Measurements from ENCODE around the gene EIF4H. TPM values are rescaled to one million over a fixed set of nuclear protein-coding genes. Genes with fewer than 3 reads are reported as not detected.
"Not testable (repeated sequence)": the region's sequence is repeated elsewhere in the genome, so short reads cannot be mapped to it uniquely, and the experiment has no call there.

The EIF4H gene
- polyA plus RNA-seq, 1 donor, result 208 TPM

DNA sequence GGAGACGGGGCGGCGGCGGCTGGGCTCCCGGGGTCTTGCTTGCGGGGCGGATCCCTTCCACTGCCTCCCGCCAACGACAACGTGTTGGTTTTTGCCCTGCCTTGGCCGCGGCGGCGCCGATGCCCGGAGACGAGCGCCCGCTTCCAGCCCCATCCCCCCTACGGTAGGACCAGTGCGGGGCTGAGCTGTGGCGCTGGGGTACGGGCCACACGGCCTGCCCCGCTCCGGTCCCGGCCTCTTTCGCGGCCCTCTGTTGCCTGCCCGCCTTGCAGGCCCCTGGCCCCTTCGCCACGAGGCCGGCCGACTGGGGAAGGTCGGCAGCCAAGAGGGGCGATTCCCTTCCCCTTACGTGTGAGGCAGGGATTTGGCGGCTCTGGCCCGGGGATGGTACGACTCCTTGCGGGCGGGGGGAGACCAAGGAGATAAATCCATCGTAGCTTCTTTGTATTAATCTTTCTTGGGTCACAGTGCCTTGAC, 488 bp downstream of the EIF4H start:
- no peak for DNase-seq (ENCODE audit: low read depth)

DNA sequence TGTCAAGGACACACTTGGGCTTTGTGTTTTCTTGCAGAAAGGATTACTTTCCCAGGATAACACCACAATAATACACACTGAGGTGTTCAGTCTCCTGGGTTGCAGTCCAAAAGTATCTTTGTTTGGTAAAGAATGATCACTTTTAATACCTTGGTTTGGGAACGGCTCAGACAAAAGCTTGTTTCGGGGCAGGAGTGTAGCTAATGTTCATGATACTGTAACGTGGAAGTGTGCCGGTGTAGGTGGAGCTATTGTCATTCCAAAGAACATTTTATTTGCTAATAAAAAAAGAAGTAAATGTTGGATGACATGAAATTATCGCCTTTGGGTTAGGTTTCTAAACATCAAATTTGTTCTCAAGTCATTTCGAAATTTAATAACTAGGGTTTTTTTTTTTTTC, 1.2 kb downstream of the EIF4H start:
- no peak for DNase-seq (ENCODE audit: low read depth)

DNA sequence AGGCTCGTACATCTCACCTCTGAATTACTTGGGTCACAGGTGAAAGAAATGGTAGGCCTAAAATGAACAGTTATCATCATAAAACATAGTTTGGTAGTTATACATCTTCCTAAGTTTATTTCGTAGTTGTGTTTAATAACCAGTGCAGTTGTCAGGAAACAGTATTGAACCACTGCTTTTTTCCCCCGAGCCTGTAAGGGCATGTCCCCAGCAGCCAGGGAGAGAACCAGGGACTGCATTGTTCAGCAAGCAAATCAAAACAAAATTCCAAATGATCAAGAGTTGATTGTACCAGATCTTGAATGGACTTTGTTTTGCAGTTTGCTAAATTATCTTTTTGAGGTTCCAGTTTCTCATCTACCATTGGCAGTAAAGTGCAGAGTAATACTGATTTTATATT, 2.4 kb downstream of the EIF4H start:
- DNase-seq (ENCODE audit: low read depth), result no peak

DNA sequence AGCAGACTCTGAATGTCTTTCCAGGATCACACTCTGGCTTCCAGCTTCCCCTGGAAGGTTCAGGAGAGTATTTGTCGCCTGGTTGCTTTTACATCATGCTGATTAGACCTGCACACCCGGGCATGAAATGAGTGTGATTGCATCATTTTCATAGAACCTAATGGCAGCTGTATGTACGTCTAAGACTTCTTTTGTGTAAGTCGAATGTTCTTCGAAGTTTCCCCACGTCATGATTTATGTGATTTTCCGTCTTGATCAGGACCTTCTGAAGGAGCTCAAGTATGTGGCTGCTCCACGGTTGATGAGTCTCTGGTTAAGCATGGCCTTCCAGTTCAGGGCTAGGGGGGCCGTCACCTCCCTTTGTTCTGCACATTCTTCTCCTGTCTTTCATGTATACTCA, 4.5 kb downstream of the EIF4H start:
- no peak for DNase-seq (ENCODE audit: low read depth)

DNA sequence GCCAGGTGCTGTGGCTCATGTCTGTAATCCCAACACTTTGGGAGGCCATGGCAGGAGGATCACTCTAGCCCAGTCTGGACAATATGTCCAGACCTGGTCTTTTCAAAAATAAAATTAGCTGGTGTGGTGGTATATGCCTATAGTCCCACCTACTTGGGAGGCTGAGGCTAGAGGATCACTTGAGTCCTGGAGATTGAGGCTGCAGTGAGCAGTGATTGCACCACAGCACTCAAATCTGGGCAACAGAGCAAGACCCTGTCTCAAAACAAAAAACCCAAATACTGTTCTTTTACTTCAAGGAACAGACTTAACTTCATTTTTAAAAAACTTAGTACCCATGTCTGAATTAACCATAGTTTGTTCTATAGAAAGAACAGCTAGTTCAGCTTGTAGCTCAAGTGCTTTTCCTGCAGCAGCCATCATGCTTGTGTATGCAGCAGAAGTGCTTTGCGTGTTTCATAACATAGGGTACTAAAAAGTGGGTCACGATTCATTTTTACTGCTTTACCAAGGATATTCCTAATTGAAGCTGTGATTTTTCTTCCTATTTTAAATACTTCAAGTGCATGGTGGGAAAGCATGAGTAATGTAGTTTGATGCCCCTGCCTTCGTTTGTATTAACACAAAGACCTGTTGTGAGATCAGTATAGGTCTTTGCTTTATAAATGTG, 5.9 kb downstream of the EIF4H start:
- no peak for DNase-seq (ENCODE audit: low read depth)

DNA sequence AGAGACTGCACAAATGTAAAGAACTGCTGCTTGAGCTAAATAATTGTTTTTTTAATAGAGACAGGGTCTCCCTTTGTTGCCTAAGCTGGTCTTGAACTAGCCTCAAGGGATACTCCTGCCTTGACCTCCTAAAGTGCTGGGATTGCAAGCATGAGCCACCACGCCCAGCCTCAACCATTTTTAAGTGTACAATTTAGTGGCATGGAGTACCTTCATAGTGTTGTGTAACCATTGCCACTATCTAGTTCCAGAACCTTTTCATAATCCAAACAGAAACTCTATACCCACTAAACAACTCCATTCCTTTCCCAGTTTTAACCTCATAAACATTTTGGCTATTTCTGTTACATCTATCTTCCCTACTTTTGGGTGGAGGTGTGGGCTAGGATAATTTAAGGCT, 6.7 kb downstream of the EIF4H start:
- no peak for DNase-seq (ENCODE audit: low read depth)

DNA sequence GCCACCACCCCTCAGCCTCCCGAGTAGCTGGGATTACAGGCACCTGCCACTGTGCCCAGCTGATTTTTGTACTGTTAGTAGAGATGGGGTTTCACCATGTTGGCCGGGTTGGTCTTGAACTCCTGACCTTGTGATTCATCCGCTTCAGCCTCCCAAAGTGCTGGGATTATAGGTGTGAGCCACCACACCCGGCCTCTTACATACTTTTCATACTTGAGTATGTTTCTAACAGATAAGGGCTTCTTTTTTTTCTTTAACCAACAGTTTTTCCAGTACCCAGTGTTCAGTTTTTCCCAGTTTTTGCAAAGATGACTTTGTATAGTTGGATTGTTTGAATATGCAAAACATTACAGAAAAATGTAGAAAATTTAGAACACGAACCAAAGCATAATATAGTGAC, 7.7 kb downstream of the EIF4H start:
- DNase-seq (ENCODE audit: low read depth), result no peak

DNA sequence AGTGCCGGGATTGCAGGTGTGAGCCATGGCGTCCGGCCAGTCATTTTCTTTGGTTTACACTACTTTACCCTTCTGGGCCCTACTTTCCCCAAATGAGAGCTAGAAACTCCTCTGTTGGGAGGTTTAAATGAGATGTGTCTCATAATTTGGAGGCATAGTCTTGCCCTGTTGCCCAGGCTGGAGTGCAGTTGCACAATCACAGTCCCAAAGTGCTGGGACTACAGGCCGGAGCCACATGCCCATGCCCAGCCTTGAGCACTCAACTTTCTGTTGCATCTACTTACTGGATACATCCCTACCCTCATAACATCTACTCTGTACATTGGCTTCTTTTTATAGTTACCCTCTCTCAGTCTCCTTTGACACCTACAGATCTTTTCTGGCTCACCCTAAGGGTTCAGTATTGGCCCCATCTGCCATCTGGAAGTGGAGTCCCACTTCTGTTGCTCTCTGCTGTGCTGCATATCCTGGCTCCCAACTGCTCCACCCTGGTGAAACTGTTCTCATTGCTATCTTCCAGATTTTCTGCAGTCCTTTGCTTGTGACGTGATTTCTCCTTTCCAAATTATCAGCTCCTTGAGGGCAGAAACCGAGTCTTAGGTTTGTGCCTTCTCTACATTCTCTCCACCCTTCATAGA, 8.4 kb downstream of the EIF4H start:
- DNase-seq (ENCODE audit: low read depth), result no peak

DNA sequence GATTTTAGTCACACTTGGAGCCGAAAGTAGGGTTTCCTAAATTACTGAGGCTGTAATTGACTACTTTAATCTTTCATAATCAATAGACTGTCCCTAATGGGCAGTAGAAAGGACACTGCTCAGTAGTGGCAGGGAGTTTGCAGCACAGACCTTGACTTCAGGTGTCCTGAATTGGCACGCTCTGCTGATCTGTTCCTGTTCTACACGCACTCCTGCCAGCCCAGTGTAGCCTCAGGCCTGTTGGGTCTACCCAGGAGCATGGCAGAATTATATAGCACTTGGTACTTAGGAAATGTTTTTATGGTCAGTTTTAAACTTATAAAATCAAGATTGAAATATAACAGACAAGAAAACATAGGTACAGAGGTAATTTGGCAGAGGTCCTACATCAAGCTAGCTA, 9.0 kb downstream of the EIF4H start:
- DNase-seq (ENCODE audit: low read depth), result no peak

DNA sequence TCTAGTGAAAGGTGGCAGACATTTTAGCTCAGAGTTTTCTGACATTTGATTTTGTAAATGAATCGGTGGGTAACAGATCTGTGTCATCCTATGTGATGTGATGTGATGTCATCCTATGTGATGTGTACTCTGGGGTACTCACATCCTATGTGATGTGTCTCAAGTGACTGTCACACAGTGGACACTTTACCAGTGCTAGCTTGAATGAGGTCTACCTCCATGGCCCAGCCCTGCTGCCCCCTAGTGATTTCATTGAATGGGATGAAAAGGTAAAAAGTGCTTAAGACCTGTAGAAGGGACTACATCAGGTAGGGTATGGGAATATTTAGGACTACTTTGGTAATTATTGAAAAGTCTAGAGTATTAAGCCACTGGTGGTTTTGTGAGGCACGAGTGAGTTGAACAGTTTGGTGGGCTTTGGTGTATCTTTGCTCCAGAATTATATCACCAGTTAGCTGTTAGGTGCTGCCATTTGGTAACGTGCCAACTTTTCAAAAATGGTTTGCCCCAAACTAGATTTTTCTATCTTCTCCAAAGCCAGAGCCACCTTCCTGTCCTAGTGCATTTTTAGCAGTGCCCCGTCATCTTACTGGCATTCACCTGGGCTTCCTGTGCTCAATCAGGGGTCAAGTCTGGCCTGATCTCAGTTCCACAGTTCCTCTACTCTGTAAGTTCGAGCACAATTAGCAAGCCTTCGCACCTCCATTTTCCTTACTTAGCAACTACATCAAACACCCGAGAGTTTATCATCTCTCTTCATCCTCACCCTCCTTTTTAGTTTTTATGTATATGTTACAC, 9.7 kb downstream of the EIF4H start:
- no peak for DNase-seq (ENCODE audit: low read depth)

DNA sequence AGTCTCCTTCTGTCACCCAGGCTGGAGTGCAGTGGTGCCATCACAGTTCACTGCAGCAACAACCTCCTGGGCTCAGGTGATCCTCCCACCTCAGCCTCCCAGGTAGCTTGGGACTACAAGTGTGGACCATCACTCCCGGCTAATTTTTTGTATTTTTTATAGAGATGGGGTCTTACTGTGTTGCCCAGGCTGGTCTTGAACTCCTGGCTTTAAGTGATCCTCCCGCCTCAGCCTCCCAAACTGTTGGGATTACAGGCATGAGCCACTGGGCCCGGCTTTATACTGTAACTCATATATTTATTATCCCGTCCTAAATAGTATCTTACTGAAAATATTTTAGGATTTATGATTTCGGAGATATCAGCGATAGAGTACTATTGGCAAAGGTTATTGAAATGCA, 10.9 kb downstream of the EIF4H start:
- no peak for DNase-seq (ENCODE audit: low read depth)

DNA sequence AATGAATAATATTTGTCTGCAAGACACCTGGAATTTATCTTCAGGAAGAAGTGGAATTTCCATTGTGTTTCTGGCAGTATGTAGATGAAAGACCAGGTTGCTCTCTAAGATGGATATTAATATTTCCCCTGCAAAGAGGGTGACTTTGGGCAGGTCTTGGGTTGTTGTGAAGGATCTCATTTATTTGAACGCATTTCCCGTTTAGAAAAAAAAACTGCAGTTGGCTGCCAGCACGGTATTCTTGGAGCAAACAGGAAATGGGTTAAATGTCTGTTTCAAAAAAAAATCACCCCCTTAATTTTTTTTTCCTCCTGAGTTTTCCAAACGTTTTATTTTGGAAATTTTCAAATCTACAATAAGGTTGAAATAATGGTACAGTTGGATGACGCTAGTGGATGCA, 11.5 kb downstream of the EIF4H start:
- DNase-seq (ENCODE audit: low read depth), result no peak

DNA sequence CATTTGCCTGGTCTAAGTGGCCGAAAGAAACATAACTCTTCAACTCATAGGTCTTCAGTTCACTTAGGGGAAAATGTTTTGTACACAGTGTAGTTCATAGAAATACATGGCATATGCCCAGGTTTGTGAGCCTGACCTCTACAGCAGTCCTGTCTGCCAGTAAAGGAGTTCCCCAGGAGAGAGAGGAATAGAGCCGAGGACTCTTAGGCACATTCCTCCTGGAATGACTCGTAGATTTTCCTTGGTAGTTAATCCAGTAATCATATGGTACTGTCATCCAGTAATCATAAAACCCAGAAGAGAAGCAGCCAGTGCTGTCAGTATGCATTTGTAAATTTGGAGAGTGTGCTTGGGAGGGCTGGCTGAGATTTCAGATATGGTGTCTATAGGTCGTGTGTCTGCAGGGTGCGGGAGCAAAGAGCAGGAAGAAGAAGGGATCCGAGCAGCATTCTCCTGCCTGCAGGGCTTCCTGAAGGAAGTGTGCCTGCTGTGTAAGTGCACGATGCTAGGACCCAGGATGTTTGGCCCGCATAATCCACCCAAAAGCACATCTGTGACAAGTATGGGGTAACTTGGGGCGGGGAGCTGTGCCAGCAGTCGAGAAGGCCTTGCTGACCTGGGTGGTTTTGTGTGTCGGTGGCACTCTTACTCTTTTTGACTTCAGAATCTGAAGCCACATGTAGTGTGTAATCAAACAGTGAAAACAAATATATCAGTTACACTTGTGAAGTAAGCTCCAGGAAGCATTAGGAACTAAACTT, 13.9 kb downstream of the EIF4H start:
- no peak for DNase-seq (ENCODE audit: low read depth)

DNA sequence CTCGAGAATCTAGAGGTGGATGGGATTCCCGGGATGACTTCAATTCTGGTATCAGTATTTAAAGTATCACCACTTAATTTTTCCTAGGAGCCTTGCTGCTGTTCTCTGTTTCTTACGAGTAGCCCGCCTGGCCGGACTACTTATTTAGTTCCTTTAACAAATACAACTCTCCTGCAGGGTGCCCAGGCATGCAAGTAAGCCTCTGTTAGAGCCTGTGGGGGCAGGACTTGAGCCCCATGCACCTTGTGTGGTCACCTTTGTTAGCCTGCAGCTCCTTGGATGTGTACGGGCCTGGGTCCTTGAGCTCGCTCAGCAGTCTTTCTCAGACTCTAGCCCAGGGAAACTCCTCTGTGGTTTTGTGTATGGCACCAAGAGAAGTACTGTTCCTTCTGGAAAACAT, 16.1 kb downstream of the EIF4H start:
- DNase-seq (ENCODE audit: low read depth), result no peak

DNA sequence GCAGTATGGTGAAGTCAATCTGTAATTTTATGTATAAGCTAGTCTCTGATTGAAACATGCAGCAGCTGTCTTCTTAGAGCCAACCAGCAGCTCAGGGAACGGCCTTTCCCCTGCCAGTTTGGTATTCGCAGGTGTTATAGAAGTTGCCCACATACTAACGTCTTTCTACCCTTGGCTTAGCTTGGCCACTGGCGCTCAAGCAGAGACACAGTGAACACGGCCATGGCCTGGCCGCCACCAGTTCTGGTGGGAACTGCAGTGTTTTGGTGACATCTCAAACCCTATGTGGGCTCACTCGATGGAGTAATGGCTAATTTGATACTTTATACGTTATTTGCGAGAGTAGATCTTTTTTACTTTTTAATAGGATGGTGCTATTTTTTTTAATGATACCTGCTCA, 17.1 kb downstream of the EIF4H start:
- DNase-seq (ENCODE audit: low read depth), result no peak

DNA sequence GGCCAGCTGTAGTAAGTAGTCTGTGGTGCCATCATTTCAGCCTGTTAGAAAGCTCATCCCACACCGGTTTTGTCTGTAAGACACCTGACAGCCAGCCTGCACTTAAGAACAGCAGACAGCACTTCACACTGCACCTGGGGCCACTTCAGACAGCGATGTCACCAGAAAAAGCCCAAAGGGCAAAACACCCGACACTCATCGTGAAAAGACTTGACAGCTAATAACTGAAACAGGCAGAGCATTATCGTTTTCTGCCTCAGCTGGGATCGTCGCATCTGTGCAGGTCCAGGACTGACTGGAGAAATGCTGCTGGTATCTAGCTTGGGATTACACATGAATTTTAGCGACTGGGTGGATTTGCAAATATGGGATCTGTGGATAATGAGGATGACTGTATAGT, 18.9 kb downstream of the EIF4H start:
- no peak for DNase-seq (ENCODE audit: low read depth)

DNA sequence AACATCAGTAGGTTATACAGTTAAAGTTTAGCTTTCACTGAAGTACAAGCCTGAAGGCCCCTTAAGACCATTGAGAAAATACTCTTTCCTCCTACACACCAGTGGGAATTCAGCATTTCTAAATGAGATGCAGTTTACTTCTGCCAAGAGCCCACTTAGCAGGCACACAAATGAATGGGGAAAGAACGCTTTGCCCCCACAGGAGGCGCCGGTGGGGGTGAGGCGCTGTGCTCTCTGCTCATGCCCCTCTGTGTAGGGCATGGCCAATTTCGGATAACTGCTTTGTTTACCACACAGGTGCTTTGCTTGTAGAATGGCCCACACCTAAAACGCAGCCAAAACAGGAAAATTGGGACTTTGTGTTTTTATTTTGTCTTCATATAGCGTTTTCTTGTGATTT, 19.8 kb downstream of the EIF4H start:
- no peak for DNase-seq (ENCODE audit: low read depth)

DNA sequence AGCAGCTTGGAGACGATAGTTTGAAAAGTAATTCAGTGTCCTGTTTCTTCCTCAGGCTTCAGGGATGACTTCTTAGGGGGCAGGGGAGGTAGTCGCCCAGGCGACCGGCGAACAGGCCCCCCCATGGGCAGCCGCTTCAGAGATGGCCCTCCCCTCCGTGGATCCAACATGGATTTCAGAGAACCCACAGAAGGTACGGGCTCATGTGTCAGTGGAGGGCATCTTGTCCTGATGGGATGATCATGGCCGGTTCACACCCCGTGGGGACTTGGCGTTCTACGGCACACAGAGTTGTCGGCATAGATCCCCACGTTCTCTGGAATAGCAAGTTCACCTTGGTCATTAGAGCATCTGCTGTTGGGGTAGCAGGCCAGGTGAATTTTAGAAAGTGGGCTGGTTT, 20.5 kb downstream of the EIF4H start:
- DNase-seq (ENCODE audit: low read depth), result no peak

DNA sequence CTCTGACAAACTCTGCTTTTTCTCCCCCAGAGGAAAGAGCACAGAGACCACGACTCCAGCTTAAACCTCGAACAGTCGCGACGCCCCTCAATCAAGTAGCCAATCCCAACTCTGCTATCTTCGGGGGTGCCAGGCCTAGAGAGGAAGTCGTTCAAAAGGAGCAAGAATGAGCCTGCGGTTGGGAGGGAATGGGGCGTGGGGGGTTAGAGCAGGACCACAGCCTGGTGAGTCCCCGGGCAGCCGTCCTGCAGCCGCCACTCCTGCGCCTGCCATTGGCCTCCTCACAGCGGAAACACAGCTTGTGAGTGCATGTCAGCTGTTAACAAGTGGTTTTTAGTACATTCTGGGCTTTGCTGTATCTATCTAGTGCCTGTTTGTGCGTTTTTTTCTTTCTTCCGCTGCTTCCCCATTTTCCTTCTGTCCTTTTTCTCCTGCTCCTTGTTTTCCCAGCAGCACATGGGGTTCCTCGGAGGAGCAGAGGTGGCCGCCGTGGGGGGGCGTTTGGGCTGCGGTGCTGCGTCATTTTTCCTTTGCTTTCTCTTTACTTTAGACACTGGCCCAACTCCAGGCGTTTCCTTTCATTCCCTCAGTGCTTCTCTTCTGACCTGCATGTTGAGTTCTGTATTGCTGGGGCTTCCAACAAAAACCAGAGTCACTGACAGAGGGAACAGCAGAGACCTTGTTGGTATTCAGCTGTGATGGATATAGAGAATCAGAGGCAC, 21.1 kb downstream of the EIF4H start:
- not testable (repeated sequence) for DNase-seq (ENCODE audit: low read depth)

DNA sequence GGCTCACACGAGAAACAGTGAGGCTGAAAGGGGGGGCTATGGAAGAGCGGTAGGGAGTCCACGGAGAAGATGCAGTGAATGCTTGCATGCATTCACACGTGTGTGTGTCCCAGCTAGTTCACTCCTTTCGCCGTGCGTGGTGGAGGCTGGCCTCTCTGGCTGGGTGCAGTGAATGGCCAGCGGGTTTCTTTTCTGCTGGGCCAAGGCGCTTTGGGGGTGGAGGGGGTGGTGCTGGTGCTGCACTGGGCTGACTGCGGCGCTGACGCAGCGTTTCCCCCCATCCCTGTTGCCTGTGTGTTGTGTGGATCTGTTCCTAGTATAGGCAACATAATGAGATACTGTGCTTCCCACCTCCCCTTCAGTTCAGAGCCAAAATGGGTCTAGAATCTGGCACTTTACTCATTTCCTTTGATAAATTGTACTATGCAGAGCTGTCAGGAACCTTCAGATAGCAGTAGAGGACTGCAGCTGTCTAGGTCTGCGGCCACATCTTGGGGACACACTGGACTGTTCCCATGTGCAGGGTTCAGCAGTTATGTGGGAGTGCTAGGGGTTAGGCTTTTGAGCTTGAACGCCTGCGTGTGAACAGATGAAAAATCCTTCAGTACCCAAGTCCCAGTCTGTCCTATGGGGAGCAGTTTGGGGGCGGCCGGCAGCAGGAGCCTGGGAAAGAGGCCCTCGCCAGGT, 22.0 kb downstream of the EIF4H start:
- not testable (repeated sequence) for DNase-seq (ENCODE audit: low read depth)
